Neutrophil (primary cell): ENCODE data around the gene PITX2.

Experiments used
- H3K27ac ChIP-seq: fragments of 200-600 bp; sonication (generic); 2 replicates; pipeline ENCODE4 v1.5.1; 2016; ENCODE audit warnings: mild to moderate bottlenecking, moderate library complexity
- H3K27me3 ChIP-seq: fragments of 200-600 bp; sonication (generic); 2 replicates; pipeline ENCODE4 v1.6.0; 2016; ENCODE audit warnings: mild to moderate bottlenecking
- H3K36me3 ChIP-seq: fragments of 200-600 bp; sonication (generic); 2 replicates; pipeline ENCODE4 v1.5.1; 2017
- H3K4me1 ChIP-seq, 2 experiments: fragments of 200-600 bp in 1 of 2; sonication (generic) in 1 of 2; 1 replicate in 1 of 2; 2 replicates in 1 of 2; pipeline versions ENCODE4 v1.5.1 to v1.6.1; 2013 to 2016; ENCODE audit warnings: low read depth in 1 of 2, low read length in 1 of 2, mild to moderate bottlenecking in 1 of 2, moderate library complexity in 1 of 2; ENCODE audit not compliant: control insufficient read depth in 1 of 2, insufficient read depth in 1 of 2
- H3K4me3 ChIP-seq, 2 experiments: fragments of 200-600 bp in 1 of 2; sonication (generic) in 1 of 2; 1 replicate in 1 of 2; 2 replicates in 1 of 2; pipeline ENCODE4 v1.5.1; 2013 to 2016; ENCODE audit warnings: low read depth in 1 of 2, low read length in 1 of 2, mild to moderate bottlenecking in 1 of 2, moderate library complexity in 1 of 2
- H3K9me3 ChIP-seq: fragments of 200-600 bp; sonication (generic); 2 replicates; pipeline ENCODE4 v1.5.1; 2016
- TF ChIP-seq, protein P1 (sequence below): fragments of 200-600 bp; sonication (generic); IDR thresholded peaks from 2 replicates; pipeline ENCODE4 v1.5.1; 2016; ENCODE audit warnings: antibody characterized with exemption

Gene PITX2

DNA sequence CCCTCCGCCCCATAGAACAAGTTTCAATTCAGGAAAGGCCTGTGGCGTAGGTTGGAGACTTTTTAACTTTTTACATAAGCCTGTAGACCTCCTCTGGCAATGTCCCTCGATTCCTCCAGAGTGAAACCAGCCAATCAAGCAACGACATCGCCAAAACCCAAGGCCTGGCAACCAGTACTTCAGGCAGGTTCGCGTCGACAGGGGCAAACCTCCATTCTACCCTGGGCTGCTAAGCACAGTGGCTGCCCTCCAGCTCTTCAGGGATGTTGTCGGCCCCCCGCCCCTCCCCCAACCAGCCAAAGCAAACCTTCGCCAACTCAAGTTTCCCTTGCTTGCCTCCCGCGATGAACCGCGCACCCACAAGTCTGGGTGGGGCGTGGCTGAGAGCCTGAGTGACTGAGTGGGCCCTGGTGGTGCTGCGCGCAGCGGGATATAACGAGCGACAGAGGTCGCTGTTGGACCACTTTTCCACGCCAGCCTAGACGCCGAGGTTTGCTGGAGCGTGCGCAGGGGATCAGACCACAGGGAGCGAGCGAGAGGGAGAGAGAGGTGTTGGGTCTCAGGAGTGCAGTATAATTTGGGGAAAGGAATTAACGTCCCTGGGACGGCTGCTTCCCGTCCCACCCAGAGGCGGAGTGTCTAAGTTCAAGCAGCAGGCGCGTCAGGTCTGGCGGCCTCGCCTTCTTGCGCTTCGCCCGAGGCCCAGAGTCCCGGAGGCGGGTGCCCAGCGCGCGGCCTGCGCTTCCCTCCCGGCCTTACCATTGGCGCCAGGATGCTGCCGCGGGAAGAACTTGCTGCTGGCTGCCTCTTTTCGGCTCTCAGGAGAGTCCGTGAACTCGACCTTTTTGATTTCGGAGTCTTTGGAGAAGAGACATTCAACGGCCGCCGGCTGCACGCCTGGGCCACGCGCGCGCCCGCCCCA is 9.0 kb upstream of the PITX2 start:
- no peaks in the 10 kb centered on the region for H3K36me3 ChIP-seq
- TF ChIP-seq, protein P1, sequence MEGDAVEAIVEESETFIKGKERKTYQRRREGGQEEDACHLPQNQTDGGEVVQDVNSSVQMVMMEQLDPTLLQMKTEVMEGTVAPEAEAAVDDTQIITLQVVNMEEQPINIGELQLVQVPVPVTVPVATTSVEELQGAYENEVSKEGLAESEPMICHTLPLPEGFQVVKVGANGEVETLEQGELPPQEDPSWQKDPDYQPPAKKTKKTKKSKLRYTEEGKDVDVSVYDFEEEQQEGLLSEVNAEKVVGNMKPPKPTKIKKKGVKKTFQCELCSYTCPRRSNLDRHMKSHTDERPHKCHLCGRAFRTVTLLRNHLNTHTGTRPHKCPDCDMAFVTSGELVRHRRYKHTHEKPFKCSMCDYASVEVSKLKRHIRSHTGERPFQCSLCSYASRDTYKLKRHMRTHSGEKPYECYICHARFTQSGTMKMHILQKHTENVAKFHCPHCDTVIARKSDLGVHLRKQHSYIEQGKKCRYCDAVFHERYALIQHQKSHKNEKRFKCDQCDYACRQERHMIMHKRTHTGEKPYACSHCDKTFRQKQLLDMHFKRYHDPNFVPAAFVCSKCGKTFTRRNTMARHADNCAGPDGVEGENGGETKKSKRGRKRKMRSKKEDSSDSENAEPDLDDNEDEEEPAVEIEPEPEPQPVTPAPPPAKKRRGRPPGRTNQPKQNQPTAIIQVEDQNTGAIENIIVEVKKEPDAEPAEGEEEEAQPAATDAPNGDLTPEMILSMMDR: no peak
- H3K27me3 ChIP-seq: peaks cover 100% of the 10 kb centered on the region
- no peak overlapping the region for H3K27ac ChIP-seq
- H3K4me3 ChIP-seq: peak overlapping the region in 1 of 2 experiments; percentile 8
- H3K4me1 ChIP-seq: peaks cover 0 to 8% of the 10 kb centered on the region in 2 experiments
- H3K9me3 ChIP-seq: no peaks in the 10 kb centered on the region

DNA sequence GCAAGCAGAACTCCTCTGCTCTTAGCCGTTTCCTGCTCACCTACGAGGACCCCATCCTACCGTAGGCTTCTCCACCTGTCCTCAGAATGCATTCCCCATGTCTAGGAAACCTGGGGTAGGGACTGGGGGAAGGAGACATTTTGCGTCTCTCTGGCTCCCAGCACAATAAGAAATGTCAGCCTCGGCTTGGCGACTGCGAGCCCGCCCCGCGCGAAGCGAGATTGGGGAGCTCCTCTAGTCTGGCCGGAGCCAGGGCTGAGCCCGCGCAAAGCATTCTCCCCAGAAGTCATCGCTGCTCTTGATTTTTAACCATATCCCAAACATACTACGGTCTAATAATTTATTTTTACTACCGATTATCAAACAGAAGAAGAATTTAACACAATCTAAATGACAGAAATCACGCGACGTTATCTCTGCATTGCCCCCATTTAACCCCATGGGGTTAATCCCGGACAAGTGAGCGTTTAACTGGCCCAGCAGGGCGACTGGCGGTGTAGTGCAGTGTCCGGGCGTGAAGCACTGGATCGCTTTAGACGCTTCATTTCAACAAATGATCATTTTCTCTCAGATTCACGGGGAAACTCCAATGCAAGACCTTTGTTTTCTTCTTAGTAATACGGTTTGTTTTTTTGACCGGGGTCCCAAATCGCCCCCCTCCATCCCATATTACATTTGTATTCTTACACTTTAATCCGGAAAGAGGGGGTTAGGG is 8.0 kb upstream of the PITX2 start:
- no peak overlapping the region for H3K27ac ChIP-seq
- TF ChIP-seq, protein P1: no peak
- peaks cover 100% of the 10 kb centered on the region for H3K27me3 ChIP-seq
- H3K36me3 ChIP-seq: no peaks in the 10 kb centered on the region
- peaks cover 0 to 8% of the 10 kb centered on the region in 2 experiments for H3K4me1 ChIP-seq
- H3K9me3 ChIP-seq: no peaks in the 10 kb centered on the region
- no peak overlapping the region for H3K4me3 ChIP-seq

DNA sequence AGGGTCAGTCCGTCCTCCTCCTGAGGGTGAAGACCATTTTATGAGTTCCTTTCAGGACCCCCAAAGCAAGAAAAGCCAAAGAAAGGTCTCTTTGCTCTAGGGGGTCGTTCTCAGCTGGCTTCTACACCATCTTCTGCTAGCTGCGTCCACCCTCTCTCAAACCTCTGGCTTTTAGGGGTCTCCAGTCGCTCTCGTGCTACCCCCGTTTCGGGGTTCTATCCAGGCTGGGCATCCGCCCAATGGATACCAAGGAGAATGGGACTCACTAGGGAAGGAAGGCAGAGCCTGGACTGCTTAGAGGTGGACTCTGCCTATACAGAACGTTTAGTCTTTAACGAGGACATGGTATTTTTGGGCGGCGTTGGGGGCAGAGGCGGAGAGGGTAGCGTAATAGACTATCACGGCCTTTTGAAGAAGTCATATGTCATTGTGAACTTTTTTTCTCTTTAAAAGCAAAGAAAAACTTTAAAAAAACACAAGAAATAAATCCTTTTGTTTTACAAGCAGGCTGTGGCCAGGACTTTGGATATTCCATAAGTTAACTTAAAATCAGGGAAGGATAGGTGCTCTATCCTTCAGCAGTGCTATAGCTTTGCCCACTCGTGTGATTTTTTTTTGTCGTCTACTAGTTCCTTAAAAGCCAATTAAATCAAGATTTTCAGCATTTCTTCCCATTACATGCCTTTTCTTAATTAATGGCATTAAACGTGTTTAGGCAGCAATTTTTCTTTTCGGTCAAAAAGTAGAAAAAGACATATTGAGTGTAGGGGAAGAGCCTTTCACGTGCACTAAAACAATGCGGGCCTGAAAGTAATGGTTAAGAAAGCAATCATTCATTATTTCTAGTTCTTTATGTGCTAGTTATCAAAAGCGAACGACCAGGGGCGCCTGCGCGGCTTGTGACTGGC is 7.2 kb upstream of the PITX2 start:
- Histone ChIP-seq H3K4me1 (peaks cover 0 to 8% of the 10 kb centered on the region in 2 experiments), H3K27me3 (peaks cover 100% of the 10 kb centered on the region)
- TF ChIP-seq, protein P1: no peak

DNA sequence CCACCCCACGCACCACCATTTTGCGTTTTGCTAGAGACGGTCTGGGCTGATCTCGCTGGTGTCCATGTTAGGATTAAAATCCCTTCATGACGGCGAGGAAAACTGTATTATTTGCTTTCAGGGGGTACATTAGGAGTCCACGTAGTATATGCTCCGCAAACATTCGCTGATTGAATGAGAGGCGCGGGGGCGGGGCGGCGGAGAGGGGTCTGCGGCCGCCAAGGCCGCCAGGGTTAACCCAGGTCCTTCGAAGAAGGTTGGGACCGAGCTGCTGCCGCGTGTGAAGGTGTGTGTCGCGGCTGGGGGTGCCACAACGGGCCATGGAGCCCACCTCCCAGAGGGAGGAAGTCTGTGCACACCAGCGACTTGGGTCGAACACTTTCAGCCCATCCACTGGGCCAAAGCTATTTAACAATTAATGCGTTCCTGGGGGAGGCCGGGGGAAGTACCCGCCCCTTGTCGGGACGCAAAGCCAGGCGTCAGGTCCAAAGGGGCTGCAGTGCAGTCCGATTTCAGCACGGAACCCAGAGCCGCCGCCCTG is 6.4 kb upstream of the PITX2 start:
- no peak overlapping the region for H3K27ac ChIP-seq
- no peak overlapping the region for H3K4me3 ChIP-seq
- H3K27me3 ChIP-seq: peaks cover 100% of the 10 kb centered on the region
- H3K9me3 ChIP-seq: no peaks in the 10 kb centered on the region
- H3K36me3 ChIP-seq: no peaks in the 10 kb centered on the region
- TF ChIP-seq, protein P1: no peak
- peaks cover 0 to 8% of the 10 kb centered on the region in 2 experiments for H3K4me1 ChIP-seq

More for the DNA sequence above, 7.2 kb upstream of the PITX2 start:
- Histone ChIP-seq H3K27ac (no peak overlapping the region), H3K36me3 (no peaks in the 10 kb centered on the region), H3K9me3 (no peaks in the 10 kb centered on the region), H3K4me3 (no peak overlapping the region)
